Cortex of kidney (tissue), 1 donor: ENCODE measurements around the gene PDE6D.

ENCODE experiments used
- DNase-seq: peaks from one replicate; lab custom pipeline; 2025; lab: John Stamatoyannopoulos, UW

Gene PDE6D

DNA sequence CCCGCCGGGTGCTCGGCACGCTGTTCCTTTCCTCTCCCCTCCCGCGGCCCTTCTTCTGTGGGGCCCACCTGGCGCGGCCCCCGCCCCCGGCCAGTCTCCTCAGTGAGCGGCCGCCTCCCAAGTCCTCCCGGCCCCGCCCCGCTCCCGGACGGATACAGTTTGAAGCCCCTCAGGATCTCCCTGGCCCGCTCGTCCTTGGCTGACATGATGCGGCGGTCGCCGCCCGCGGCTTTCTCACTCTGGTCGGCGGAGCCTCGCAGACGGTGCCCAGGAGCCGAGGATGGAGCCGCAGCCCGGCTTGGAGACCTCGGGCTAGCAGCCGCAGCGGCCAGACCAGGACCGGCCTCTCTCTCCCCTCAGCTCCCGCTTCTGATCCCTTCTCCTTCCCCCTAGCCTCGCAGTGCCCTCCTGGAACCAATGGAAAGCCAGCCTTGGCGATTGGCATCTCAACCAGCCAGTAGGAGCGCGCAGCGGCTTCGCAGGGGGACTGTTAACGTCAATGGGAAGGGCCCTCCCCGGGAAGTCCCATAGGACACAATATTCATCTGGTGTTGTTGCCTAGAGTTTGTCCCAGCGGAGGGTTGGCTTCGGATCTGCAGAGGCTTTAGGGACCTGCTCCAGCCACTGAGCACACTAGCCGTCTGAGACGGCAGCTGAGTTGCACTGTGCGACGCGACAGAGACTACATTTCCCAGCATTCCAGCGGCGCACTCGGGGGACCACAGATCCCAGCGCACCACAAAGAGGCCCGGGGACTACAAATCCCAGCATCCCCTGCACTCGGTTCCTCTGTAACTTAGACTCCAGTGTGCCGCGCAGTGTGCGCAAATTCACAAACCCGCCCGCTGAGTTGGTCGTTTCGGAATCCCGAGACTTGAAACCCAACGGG is at the start of gene PDE6D:
Gene PDE6D, minus strand, starts transcription at position 374 of the 889 bp plus-strand sequence. Its CDS starts 168 bp downstream, at position 206.
- DNase-seq = peak; percentile 90

DNA sequence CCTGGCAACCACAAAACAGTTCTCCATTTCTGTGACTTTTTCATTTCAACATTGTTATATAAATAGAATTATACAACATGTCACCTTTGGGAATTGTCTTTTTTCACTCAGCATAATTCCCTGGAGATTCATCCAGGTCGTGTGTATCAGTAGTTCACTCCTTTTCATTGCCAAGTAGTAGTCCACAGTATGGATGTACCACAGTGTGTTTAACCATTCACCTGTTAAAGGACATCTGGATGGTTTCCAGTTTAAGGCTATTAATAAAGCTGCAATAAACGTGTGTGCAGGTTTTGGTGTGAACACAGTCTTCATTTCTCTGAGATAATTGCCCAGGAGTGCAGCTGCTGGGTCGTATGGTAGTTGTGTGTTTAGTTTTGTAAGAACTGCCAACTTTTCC is 40.8 kb upstream of the PDE6D start:
- no peak for DNase-seq

DNA sequence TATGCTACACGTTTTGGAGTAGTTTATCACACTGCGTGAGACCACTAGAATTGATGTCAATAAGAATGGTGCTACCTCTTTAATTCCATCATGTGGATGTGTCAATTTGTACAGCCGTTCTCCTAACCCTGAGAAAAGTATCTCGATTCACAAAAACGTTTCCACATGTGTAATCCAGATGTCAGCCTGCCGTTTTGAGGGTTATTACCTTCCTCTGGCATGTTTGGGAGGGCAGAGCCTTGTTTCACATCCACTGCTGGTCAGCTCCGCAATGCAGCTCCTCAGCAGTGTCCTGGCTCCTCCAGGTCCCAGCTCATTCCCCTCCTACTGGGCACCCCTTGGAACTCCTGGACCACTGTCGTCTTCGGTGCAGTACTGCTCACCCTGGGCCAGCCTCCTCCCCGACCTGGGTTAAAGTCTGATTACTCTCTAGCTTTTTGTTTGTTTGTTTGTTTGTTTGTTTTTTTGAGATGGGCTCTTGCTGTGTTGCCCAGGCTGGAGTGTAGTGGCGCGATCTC is 39.8 kb upstream of the PDE6D start:
- DNase-seq = no peak

DNA sequence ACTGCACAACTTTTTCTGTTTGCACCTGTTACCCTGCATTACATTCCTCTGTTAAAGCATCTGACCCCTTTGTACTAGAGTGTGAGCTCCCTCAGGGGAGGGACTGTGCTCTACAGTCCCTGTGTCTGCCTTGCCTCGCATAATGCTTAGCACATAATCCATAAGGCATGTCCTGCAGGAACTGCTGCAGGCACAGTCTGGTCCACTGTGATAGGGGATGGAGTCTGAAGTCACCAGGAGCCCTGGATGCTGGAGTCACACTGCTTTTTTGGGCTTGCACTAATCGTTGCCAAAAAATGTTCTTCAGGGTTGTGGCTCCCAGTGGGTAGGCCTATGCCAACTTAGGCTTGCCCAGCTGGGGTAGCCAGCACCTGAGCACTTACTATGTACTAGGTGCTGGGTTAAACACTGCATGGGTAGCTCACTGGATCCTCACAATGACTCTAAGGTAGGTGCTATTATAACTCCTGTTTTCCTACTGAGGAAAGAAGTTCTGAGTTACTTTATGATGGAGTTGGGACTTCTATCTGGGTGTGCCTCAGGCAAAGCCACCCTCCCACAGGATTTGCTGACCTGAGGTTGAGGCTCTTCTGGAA is 38.5 kb upstream of the PDE6D start:
- no peak for DNase-seq

DNA sequence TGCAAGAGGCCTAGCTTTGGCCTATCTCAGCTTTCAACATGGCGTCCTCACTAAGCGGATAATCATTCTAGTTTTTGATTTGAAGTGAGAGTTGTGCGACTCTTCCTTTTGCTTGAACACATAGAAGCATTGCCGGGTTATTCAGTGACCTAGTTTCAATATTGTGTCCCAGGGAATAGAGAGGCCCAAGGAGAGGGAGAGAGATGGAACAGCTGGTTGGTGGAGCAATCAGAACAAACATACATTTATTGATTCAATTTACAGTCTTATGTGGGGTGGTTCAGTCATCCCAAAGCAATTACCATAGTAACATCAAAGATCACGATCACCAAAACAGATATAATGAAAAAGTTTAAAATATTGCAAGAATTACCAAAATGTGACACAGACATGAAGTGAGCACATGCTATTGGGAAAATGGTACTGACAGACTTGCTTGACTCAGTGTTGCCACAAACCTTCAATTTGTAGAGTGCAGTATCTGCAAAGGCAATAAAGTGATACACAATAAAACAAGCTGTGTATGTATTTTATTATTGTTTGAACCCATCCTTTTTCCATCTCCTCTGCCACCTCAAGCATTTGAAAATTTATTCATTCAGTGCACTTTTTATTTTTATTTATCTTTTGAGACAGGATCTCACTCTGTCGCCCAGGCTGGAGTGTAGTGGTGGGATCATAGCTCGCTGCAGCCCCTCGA is 35.4 kb upstream of the PDE6D start:
- no peak for DNase-seq

GRCh38 chr2:231810905-231811304 is 29.8 kb upstream of the PDE6D start:
- no peak for DNase-seq

GRCh38 chr2:231807020-231807419 is 25.9 kb upstream of the PDE6D start:
- no peak for DNase-seq

DNA sequence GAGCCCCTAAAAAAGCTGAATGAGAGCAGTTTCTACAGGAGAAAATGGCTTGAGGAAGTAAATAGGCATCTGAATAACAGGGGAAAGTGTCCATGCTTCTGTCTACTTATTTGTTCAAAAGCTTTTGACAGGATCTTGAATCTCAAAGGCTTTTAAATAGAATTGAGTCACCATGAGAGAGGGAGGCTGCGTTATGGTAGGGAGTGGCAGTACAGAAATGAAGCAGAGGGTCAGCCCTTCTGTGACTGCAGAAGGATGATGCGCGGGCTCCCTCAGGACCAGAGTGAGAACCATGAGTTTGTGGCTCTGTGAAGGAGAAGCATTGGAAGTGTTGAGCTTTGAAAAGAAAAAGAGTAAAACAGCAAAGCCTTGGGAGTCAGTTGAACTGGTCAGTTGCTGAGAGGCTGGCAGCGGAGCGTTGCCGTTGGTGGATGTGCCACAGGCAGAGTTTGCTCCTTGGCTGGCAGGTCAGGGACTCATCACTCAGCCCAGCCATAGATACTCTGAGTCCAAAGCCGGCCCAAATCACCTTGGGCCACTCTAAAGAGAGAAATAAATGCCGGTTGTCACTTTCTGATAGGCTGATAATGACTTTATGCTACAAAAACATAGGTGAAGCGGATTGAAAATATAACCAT is 22.5 kb upstream of the PDE6D start:
- DNase-seq = no peak

- DNase-seq = no peak
These were observed 19.5 kb upstream of the PDE6D start for GRCh38 chr2:231800493-231801091.

DNA sequence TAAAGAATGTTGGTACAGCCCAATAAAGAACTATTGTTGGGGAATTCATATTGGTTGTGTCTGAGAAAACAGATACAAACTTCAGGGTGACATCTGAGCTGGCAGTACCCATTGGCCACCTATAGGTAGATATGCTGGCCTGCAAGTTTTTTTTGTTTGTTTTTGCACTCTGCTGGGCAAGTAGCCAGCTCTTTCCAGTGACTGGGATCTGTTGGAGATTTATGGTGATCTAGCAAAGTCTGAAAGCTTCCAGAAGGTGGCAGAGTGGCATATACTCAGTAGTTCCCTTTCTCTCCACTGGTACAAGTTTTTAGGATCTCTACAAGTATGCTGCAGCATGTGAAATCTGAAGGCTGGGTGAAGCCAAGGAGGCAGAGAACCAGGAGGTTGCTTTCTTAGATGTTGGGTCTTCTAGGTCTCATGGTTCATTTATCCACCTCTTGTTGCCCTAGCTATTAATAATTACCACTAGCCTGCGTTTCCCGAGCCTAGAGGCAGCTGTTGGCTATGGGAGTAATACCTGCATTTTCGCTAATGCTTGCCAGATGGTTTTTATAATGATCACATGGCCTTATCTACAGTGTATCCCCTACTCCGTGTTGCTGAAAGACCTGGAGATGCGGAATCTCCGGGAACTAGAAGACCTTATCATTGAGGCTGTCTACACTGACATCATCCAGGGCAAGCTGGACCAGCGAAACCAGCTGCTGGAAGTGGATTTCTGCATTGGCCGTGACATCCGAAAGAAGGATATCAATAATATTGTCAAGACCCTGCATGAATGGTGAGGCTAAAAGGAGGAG is 14.6 kb upstream of the PDE6D start:
- no peak for DNase-seq

GRCh38 chr2:231794383-231794782 is 13.3 kb upstream of the PDE6D start:
- no peak for DNase-seq

- DNase-seq = no peak
These were observed 10.0 kb upstream of the PDE6D start for GRCh38 chr2:231791107-231791506.

DNA sequence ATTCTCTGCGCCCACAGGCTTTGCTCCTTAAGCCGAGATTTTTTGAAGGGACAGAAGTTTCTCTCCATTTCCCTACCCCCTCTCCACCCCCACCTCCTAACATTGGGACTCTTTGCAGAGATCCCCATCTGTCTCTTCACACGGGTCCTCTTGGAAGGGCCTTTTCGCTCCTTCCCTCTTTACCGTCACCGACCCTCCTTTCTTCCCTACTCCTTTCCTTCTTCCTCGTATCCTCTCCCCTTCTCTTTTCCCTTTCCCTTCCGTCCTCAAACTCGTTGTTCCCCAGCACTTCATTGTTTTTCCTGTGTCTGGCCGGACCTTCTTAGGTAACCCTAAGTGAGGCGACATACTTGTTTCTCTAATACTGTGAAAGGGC is 5.8 kb upstream of the PDE6D start:
- DNase-seq = no peak

- no peak for DNase-seq
These were observed 5.3 kb upstream of the PDE6D start, which contains the start of gene COPS7B for GRCh38 chr2:231786177-231786916. TSS of gene COPS7B (plus strand) at chr2:231786445. CDS start at chr2:231788571, 2,126 bp downstream.

GRCh38 chr2:231785822-231786176 is 4.7 kb upstream of the PDE6D start:
- DNase-seq = no peak

GRCh38 chr2:231785413-231785812 is 4.3 kb upstream of the PDE6D start:
- DNase-seq = no peak

DNA sequence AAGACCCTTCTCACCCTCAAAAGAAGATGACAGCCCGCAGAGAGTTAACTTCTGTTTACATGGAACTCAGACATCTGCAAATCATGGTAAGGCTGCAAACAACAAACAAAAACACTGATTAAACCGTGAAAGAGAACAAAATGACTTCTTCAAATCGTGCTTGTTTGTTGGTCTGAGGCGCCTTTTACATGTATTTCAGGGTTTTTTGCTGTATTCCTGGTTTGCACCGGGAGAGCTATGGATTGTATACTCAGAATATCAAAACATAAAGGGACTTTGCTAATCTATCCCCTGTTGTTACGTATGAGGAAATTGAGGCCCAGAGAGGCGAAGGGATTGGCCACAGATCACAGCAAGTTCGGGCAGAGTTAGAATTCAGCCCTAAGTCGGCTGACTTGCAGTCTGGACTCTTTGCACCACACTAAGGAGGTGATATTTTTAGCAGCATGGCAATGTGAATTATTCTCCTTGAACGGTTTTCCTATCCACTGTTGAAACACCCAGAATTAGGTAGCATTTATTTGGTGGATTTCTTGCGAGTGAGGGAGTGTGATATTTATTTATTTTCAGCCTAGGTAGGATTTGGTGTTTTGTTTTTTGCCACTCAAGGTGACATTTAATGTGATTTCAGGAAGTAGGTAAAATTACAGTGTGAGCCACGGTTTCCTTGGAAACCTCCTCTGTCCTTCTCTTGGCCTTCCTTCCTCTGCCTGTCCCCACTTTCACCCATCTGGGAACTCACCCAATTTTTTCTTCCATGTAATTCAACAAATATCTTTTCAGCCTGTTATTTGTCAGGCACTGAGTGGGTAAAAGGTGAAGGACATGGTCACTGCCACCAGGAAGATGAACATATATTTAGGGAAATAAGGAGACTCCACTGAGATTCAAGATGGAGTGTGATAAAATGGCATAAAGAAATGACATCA is 980 bp upstream of the PDE6D start:
- no peak for DNase-seq

- DNase-seq = no peak
These were observed 766 bp downstream of the PDE6D start for GRCh38 chr2:231780123-231780908.
